ENCODE measurements around the gene PICK1. TPM values are rescaled to one million over a fixed set of nuclear protein-coding genes. Genes with fewer than 3 reads are reported as not detected.

PICK1 gene
- total and polyA plus RNA-seq, 2 of the 4 experiments (the other 2 are of a cell fraction), result 16.5 to 21.0 TPM

- Histone ChIP-seq H3K14ac (replicated peaks; ENCODE audit: low read depth, low read length) (no peak overlapping the region), H2BK120ac (ENCODE audit: low read depth, low read length) (no peak overlapping the region), H4K91ac (ENCODE audit: insufficient read depth, low read depth, low read length) (no peak overlapping the region), H2BK20ac (ENCODE audit: low read depth, low read length) (no peak overlapping the region), H3K9ac (ENCODE audit: low read depth, low read length) (no peak overlapping the region), H3K27me3 (ENCODE audit: control insufficient read depth, insufficient read depth, low read length) (peaks cover 31% of the 10 kb centered on the region), H2AK9ac (replicated peaks; ENCODE audit: low read depth, low read length, poor library complexity) (peak overlapping the region; percentile 15), H3K4ac (ENCODE audit: low read depth, low read length) (no peak overlapping the region), H2BK5ac (ENCODE audit: low read depth, low read length, poor library complexity, severe bottlenecking) (no peak overlapping the region), H3K4me3 (ENCODE audit: insufficient read depth, low read depth, low read length) (no peak overlapping the region), H4K5ac (ENCODE audit: low read depth, low read length) (no peak overlapping the region), H3K4me2 (ENCODE audit: low read depth, low read length) (no peak overlapping the region), H3K4me1 (ENCODE audit: control insufficient read depth, insufficient read depth, low read length) (peaks cover 2% of the 10 kb centered on the region; the same call in 1 of the 2 replicates), H2BK15ac (ENCODE audit: low read depth, low read length) (no peak overlapping the region), H2AFZ (replicated peaks; ENCODE audit: low read length, poor library complexity) (peak overlapping the region; percentile 49), H3K18ac (ENCODE audit: low read depth, low read length) (no peak overlapping the region), H3K79me1 (ENCODE audit: low read depth in 1 of 2, low read length in 2 of 2) (no peaks in the 10 kb centered on the region), H3K9me3 (ENCODE audit: control insufficient read depth, insufficient read depth, low read length) (no peaks in the 10 kb centered on the region), H3K23ac (ENCODE audit: low read depth, low read length) (no peak overlapping the region), H3K27ac (ENCODE audit: insufficient read depth, low read length) (no peak overlapping the region), H3K56ac (ENCODE audit: extremely low read depth, insufficient read depth, low read length) (no peak overlapping the region), H3K36me3 (ENCODE audit: control insufficient read depth, insufficient read depth, low read length) (no peaks in the 10 kb centered on the region), H2AK5ac (ENCODE audit: low read depth, low read length) (no peak overlapping the region), H3K9me1 (ENCODE audit: insufficient read depth, low read length) (no peaks in the 10 kb centered on the region), H4K8ac (ENCODE audit: low read depth in 2 of 2, low read length in 2 of 2) (no peak overlapping the region), H4K20me1 (ENCODE audit: insufficient read depth, low read length) (no peaks in the 10 kb centered on the region; the same call in 1 of the 2 replicates)
- in situ Hi-C loops (cut with MboI; ENCODE audit: low sequenced_read_pairs) (no loop called here), dilution Hi-C loops (cut with HindIII; ENCODE audit: low sequenced_read_pairs, unreplicated experiment) (no loop called here), intact Hi-C loops (cut with micrococcal nuclease) (no loop called here)
- ATAC-seq (ENCODE audit: low read depth), result no peak
- ChIA-PET CTCF (interaction anchor here (0.6 kb wide), 1 partner anchor 168 kb away, joined by 3 read pairs; no protein-coding TSS in a partner anchor), POLR2A (ENCODE audit: unreplicated experiment) (no interaction called here)
- BruUV-seq (replicated peaks), result no TSS peak
- WGBS, 2 experiments (ENCODE audit: extremely low coverage in 2 of 2, insufficient read length in 1 of 2), result 34% methylated on average over 21 of the region's 34 CpGs; no CpG with 5 or more reads in 1 of the 2 experiments
- TF ChIP-seq RCOR1 (IDR thresholded peaks at IDR 0.05; ENCODE audit: insufficient replicate concordance, low read length) (no peak), CEBPB (IDR thresholded peaks at IDR 0.05; ENCODE audit: low read depth, low read length) (no peak), NFE2L2 (IDR thresholded peaks at IDR 0.05; ENCODE audit: low read depth, low read length) (no peak)
- no peak for DNase-seq
Observed at GRCh38 chr22:38089474-38089851, 32.3 kb downstream of the PICK1 start.

All from IMR-90 (cell line).